CD4-positive, CD25-positive, alpha-beta regulatory T cell (primary cell): Measurements from ENCODE around the gene NTRK1. TPM values are rescaled to one million over a fixed set of nuclear protein-coding genes. Genes with fewer than 3 reads are reported as not detected.

Experiments
- ATAC-seq, 2 donors: fragments of 150-1000 bp; cut with Tn5 transposase; one replicate each; pipeline ENCODE4 v1.10.0; 2021; ENCODE audit warnings: low read depth in 2 of 2, moderate number of reproducible peaks in 2 of 2, moderate library complexity in 1 of 2
- DNase-seq, 3 donors: peaks; one replicate each; pipeline versions ENCODE4 v3.0.0 to v3.0.0-alpha.2; 2012 to 2022; ENCODE audit warnings: mixed read lengths in 1 of 3
- H3K27ac ChIP-seq: one replicate; pipeline ENCODE4 v1.7.0; 2013; ENCODE audit warnings: mild to moderate bottlenecking, low read length; ENCODE audit not compliant: insufficient read depth, poor library complexity, severe bottlenecking
- H3K27me3 ChIP-seq: one replicate; pipeline ENCODE4 v1.7.0; 2013; ENCODE audit warnings: low read length; ENCODE audit not compliant: control insufficient read depth, insufficient read depth
- H3K36me3 ChIP-seq: one replicate; pipeline ENCODE4 v1.7.0; 2013; ENCODE audit warnings: mild to moderate bottlenecking, low read length, moderate library complexity; ENCODE audit not compliant: control insufficient read depth, insufficient read depth
- H3K4me1 ChIP-seq: 2 replicates; pipeline ENCODE4 v1.7.0; 2013; ENCODE audit warnings: mild to moderate bottlenecking, low read length; ENCODE audit not compliant: insufficient read depth, control insufficient read depth, poor library complexity, severe bottlenecking
- H3K4me3 ChIP-seq: one replicate; pipeline ENCODE4 v1.7.0; 2013; ENCODE audit warnings: low read depth, mild to moderate bottlenecking, low read length, moderate library complexity
- H3K9me3 ChIP-seq, 2 experiments: 1 replicate in 1 of 2; 2 replicates in 1 of 2; pipeline ENCODE4 v1.7.0; 2013; ENCODE audit warnings: low read length in 2 of 2, mild to moderate bottlenecking in 1 of 2, moderate library complexity in 1 of 2; ENCODE audit not compliant: control insufficient read depth in 2 of 2
- H3K27ac Mint-ChIP-seq, 3 donors: one replicate each; pipeline ENCODE4 v1.8.0; 2020 to 2022; ENCODE audit warnings: mild to moderate bottlenecking in 3 of 3, mixed read lengths in 3 of 3, moderate library complexity in 2 of 3
- H3K27me3 Mint-ChIP-seq: one replicate; pipeline ENCODE4 v1.8.0; 2022; ENCODE audit warnings: mild to moderate bottlenecking, mixed read lengths
- H3K36me3 Mint-ChIP-seq: one replicate; pipeline ENCODE4 v1.8.0; 2020; ENCODE audit warnings: mixed read lengths
- H3K4me1 Mint-ChIP-seq, 4 donors: one replicate each; pipeline ENCODE4 v1.8.0; 2020 to 2022; ENCODE audit warnings: mixed read lengths in 4 of 4, mild to moderate bottlenecking in 1 of 4
- H3K4me3 Mint-ChIP-seq, 4 donors: one replicate each; pipeline ENCODE4 v1.8.0; 2020 to 2022; ENCODE audit warnings: mild to moderate bottlenecking in 4 of 4, mixed read lengths in 4 of 4, moderate library complexity in 3 of 4
- H3K9me3 Mint-ChIP-seq, 7 donors: one replicate each; pipeline ENCODE4 v1.8.0; 2020 to 2022; ENCODE audit warnings: mixed read lengths in 7 of 7, mild to moderate bottlenecking in 3 of 7, moderate library complexity in 2 of 7
- polyA plus RNA-seq, 4 donors: library from polyadenylated mRNA; unstranded; fragments of 300-500 nt; fragmentation: Illumina TruSeq; gene quantifications; one replicate each; pipeline ENCODE4 v1.2.3, GENCODE V29; 2021
- total RNA-seq: library from RNA; stranded (reverse); gene quantifications from one replicate; pipeline ENCODE4 v1.2.3, GENCODE V29; 2022

The NTRK1 gene
- total and polyA plus RNA-seq, 5 donors from 2014 or later, result 0.06 to 0.91 (median 0.27) TPM; not detected in 1

GRCh38 chr1:156913809-156914387, 53.2 kb downstream of the NTRK1 start:
- peaks cover 0 to 2% (median 0%) of the 10 kb centered on the region in 7 donors for H3K9me3 Mint-ChIP-seq
- H3K4me3 ChIP-seq, result no peak overlapping the region
- H3K27me3 ChIP-seq, result peaks cover 4% of the 10 kb centered on the region
- H3K4me1 Mint-ChIP-seq, result peaks cover 0 to 2% (median 0%) of the 10 kb centered on the region in 4 donors
- DNase-seq, result no peak
- H3K9me3 ChIP-seq, result no peaks in the 10 kb centered on the region
- H3K27me3 Mint-ChIP-seq, result peaks cover 48% of the 10 kb centered on the region
- ATAC-seq, result no peak
- no peaks in the 10 kb centered on the region for H3K36me3 ChIP-seq
- H3K27ac ChIP-seq, result no peak overlapping the region
- no peak overlapping the region for H3K27ac Mint-ChIP-seq
- H3K36me3 Mint-ChIP-seq, result no peaks in the 10 kb centered on the region
- H3K4me1 ChIP-seq, result no peaks in the 10 kb centered on the region
- H3K4me3 Mint-ChIP-seq, result no peak overlapping the region

GRCh38 chr1:156914440-156914856, 53.8 kb downstream of the NTRK1 start:
- no peak overlapping the region for H3K27ac Mint-ChIP-seq
- H3K27me3 Mint-ChIP-seq, result peaks cover 51% of the 10 kb centered on the region

DNA sequence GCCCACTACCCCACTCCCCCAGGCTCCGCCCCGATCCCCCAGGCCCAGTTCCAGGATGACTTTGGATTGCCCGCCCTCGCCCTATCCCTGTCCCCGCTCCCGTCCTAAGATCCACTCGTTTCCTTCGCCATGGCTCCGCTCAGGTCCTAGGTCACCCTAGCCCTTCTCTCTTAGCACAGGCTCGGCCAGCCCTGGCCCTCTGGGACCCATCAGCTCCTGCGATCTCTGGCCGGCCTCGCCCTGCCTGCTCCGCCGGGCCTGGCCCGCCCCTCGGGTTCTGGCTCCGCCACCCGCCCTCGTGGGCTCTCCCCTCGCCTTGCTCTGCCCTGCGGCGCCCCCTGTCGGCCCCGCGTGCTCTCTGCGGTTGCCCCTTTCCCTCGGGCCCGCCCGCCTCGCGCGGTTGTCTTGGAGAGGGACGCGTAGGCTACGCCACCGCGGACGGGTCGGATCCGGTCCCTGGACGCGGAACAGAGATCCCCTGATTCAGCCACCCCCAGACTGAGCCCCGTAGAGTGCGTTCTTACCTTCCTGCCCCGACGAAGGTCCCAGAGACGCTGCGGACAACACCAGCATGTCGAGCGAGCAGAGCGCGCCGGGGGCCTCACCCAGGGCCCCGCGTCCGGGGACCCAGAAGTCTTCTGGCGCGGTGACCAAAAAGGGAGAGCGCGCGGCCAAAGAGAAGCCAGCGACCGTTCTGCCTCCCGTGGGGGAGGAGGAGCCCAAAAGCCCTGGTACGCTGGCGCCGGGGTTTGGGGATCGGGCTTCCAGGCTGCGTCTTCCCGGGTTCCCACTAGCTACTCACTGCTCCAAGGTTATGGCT, 59.8 kb downstream of the NTRK1 start, which contains the start of gene LRRC71:
TSS of gene LRRC71 (plus strand) at position 400 of the 820 bp plus-strand sequence. CDS start at position 572, 172 bp downstream.
- no peaks in the 10 kb centered on the region for H3K9me3 ChIP-seq
- peaks cover 21% of the 10 kb centered on the region for H3K4me1 ChIP-seq
- no peaks in the 10 kb centered on the region for H3K36me3 Mint-ChIP-seq
- peaks cover 32% of the 10 kb centered on the region for H3K27me3 ChIP-seq
- H3K4me3 Mint-ChIP-seq, result peak within 1 kb of the TSS in 1 of 4 donors; percentile 2
- peaks cover 0 to 22% (median 8%) of the 10 kb centered on the region in 4 donors for H3K4me1 Mint-ChIP-seq
- no peak within 1 kb of the TSS for H3K27ac ChIP-seq
- H3K36me3 ChIP-seq, result no peaks in the 10 kb centered on the region
- no peak within 1 kb of the TSS for H3K4me3 ChIP-seq
- DNase-seq (peak; percentile 11 to 62 (median 40)), ATAC-seq (peak; percentile 60 to 66)
- peaks cover 89% of the 10 kb centered on the region for H3K27me3 Mint-ChIP-seq
- peaks cover 0 to 2% (median 0%) of the 10 kb centered on the region in 7 donors for H3K9me3 Mint-ChIP-seq
- H3K27ac Mint-ChIP-seq, result no peak within 1 kb of the TSS

More at GRCh38 chr1:156914440-156914856, 53.8 kb downstream of the NTRK1 start:
- peaks cover 0 to 2% (median 0%) of the 10 kb centered on the region in 7 donors for H3K9me3 Mint-ChIP-seq
- no peaks in the 10 kb centered on the region for H3K36me3 Mint-ChIP-seq
- Histone ChIP-seq H3K27ac (no peak overlapping the region), H3K4me3 (no peak overlapping the region), H3K4me1 (no peaks in the 10 kb centered on the region), H3K27me3 (peaks cover 4% of the 10 kb centered on the region), H3K36me3 (no peaks in the 10 kb centered on the region), H3K9me3 (no peaks in the 10 kb centered on the region)
- no peak overlapping the region for H3K4me3 Mint-ChIP-seq
- H3K4me1 Mint-ChIP-seq, result peaks cover 0 to 2% (median 0%) of the 10 kb centered on the region in 4 donors
- no peak for DNase-seq
- ATAC-seq, result no peak

GRCh38 chr1:156921053-156921529, 60.4 kb downstream of the NTRK1 start:
- Mint-ChIP-seq H3K27ac (no peak overlapping the region), H3K36me3 (no peaks in the 10 kb centered on the region), H3K4me1 (peaks cover 0 to 25% (median 9%) of the 10 kb centered on the region in 4 donors), H3K27me3 (peaks cover 91% of the 10 kb centered on the region), H3K4me3 (peak overlapping the region in 1 of 4 donors; percentile 2), H3K9me3 (peaks cover 0 to 2% (median 0%) of the 10 kb centered on the region in 7 donors)
- Histone ChIP-seq H3K27me3 (peaks cover 37% of the 10 kb centered on the region), H3K4me1 (peaks cover 21% of the 10 kb centered on the region), H3K9me3 (no peaks in the 10 kb centered on the region), H3K36me3 (no peaks in the 10 kb centered on the region), H3K27ac (no peak overlapping the region), H3K4me3 (no peak overlapping the region)
- ATAC-seq (no peak), DNase-seq (no peak)

DNA sequence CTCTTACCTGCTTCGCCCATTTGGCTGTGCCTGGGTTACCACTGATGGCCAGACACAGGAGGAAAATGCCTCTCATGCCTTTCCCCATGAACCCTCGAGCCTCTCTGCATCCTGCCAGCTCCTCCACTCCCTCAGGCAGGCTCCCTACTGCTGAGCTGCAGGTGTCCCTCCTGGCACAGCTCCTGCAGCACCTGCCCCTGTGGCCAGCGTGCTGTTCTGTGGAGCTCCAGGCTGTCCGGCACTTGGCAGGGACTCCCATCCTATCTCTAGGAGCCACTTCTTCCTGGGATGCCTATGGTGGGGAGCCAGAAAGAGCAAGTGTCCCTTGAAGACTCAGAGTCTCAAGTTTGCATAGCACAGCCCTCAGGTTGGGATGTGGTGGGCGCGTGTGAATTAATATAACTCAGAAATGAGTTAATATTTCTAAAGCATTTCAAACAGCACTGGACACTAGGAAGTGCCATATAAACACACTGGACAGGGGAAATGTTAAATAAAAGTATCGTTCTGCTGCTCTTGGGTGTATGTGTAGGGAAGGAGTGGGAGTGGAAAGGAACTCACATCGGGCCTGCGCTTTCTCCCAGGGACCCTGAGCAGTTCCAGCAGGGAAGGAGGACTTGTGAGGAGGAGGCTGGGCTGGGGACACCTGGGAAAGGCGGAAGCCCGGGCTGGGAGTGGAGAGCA, 62.5 kb downstream of the NTRK1 start:
- ATAC-seq (no peak), DNase-seq (no peak)
- Mint-ChIP-seq H3K4me1 (peaks cover 0 to 34% (median 11%) of the 10 kb centered on the region in 4 donors), H3K27ac (no peak overlapping the region), H3K36me3 (no peaks in the 10 kb centered on the region), H3K9me3 (peaks cover 0 to 2% (median 0%) of the 10 kb centered on the region in 7 donors), H3K27me3 (peaks cover 88% of the 10 kb centered on the region), H3K4me3 (peak overlapping the region in 2 of 4 donors; percentile 3 to 63)
- no peaks in the 10 kb centered on the region for H3K9me3 ChIP-seq
- no peak overlapping the region for H3K4me3 ChIP-seq
- H3K27me3 ChIP-seq, result peaks cover 42% of the 10 kb centered on the region
- H3K36me3 ChIP-seq, result no peaks in the 10 kb centered on the region
- peaks cover 27% of the 10 kb centered on the region for H3K4me1 ChIP-seq
- no peak overlapping the region for H3K27ac ChIP-seq

- peaks cover 0 to 4% (median 0%) of the 10 kb centered on the region in 7 donors for H3K9me3 Mint-ChIP-seq
- no peak overlapping the region for H3K27ac Mint-ChIP-seq
- ATAC-seq (no peak), DNase-seq (no peak)
- H3K36me3 ChIP-seq, result no peaks in the 10 kb centered on the region
- H3K9me3 ChIP-seq, result no peaks in the 10 kb centered on the region
- peaks cover 27% of the 10 kb centered on the region for H3K4me1 ChIP-seq
- no peak overlapping the region for H3K27ac ChIP-seq
- peaks cover 38% of the 10 kb centered on the region for H3K27me3 ChIP-seq
- H3K36me3 Mint-ChIP-seq, result no peaks in the 10 kb centered on the region
- H3K4me1 Mint-ChIP-seq, result peaks cover 0 to 35% (median 11%) of the 10 kb centered on the region in 4 donors
- H3K27me3 Mint-ChIP-seq, result peaks cover 89% of the 10 kb centered on the region
- no peak overlapping the region for H3K4me3 Mint-ChIP-seq
- no peak overlapping the region for H3K4me3 ChIP-seq
These were observed 63.2 kb downstream of the NTRK1 start for GRCh38 chr1:156923670-156924477.
